HG02642 (cell line): ENCODE data around the gene THOC3.
"Not testable (repeated sequence)": the region's sequence is repeated elsewhere in the genome, so short reads cannot be mapped to it uniquely, and the experiment has no call there.

Source experiments
- ATAC-seq: cut with Tn5 transposase; IDR thresholded peaks from one replicate; pipeline ENCODE4 v1.9.1; 2021; ENCODE audit warnings: mild to moderate bottlenecking; ENCODE audit not compliant: unreplicated experiment, poor library complexity

Gene THOC3

GRCh38 chr5:175948329-175949108 lies 19.6 kb downstream of the THOC3 start:
- ATAC-seq, result not testable (repeated sequence)

- not testable (repeated sequence) for ATAC-seq
Measured at GRCh38 chr5:175943253-175943652, 24.9 kb downstream of the THOC3 start.

GRCh38 chr5:175940632-175941031 lies 27.5 kb downstream of the THOC3 start:
- not testable (repeated sequence) for ATAC-seq

GRCh38 chr5:175938489-175938888 lies 29.6 kb downstream of the THOC3 start:
- not testable (repeated sequence) for ATAC-seq

GRCh38 chr5:175928752-175929151 lies 39.4 kb downstream of the THOC3 start:
- not testable (repeated sequence) for ATAC-seq

GRCh38 chr5:175925106-175925505 lies 43.0 kb downstream of the THOC3 start:
- not testable (repeated sequence) for ATAC-seq

GRCh38 chr5:175922192-175922885 lies 45.8 kb downstream of the THOC3 start:
- no peak for ATAC-seq

- ATAC-seq, result no peak
Measured at GRCh38 chr5:175921061-175921730, 46.9 kb downstream of the THOC3 start.

- no peak for ATAC-seq
Measured at GRCh38 chr5:175920231-175920811, 47.8 kb downstream of the THOC3 start.

- peak; percentile 47 for ATAC-seq
Measured at GRCh38 chr5:175915066-175916037, 52.8 kb downstream of the THOC3 start.

GRCh38 chr5:175913835-175914672 lies 54.1 kb downstream of the THOC3 start:
- ATAC-seq, result not testable (repeated sequence)

- not testable (repeated sequence) for ATAC-seq
Measured at GRCh38 chr5:175910072-175910471, 58.0 kb downstream of the THOC3 start.
